PC-3 (cell line): ENCODE data around the gene KRT17. TPM values are rescaled to one million over a fixed set of nuclear protein-coding genes. Genes with fewer than 3 reads are reported as not detected.
A peak's percentile ranks its signal among the peaks of the same experiment; 100 is the strongest.

Experiments used
- ATAC-seq: fragments of 200-7000 bp; cut with Tn5 transposase; 2 replicates; pipeline ENCODE4 v1.9.1; 2020; ENCODE audit warnings: mild to moderate bottlenecking, moderate library complexity
- BruUV-seq: library from RNA; stranded (reverse); fragments of 400-500 nt; replicated peaks from 2 replicates; lab custom pipeline; 2021; lab: Mats Ljungman, UMichigan
- CTCF ChIA-PET: fragments of 300-600 bp; sonication (Branson Sonifier 250); formaldehyde crosslinking; loops from one replicate; lab custom pipeline; 2022; ENCODE audit warnings: antibody characterized with exemption; lab: Charles Lee
- POLR2A ChIA-PET: fragments of 300-600 bp; sonication (Branson Sonifier 250); formaldehyde crosslinking; loops from one replicate; lab custom pipeline; 2022; ENCODE audit warnings: antibody characterized with exemption; ENCODE audit not compliant: unreplicated experiment; lab: Charles Lee
- DNase-seq: peaks from one replicate; pipeline ENCODE4 v3.0.0-alpha.2; 2015
- H2AFZ ChIP-seq: fragments of 300-600 bp; sonication (generic); 2 replicates; pipeline ENCODE4 v1.6.0; 2016; ENCODE audit warnings: antibody characterized with exemption, low read length
- H3F3A ChIP-seq: fragments of 300-600 bp; sonication (generic); one replicate; pipeline ENCODE4 v1.6.0; 2017; ENCODE audit warnings: antibody characterized with exemption, low read length, control low read depth, mild to moderate bottlenecking; ENCODE audit not compliant: unreplicated experiment
- H3K27ac ChIP-seq: fragments of 300-600 bp; sonication (generic); 2 replicates; pipeline ENCODE4 v1.5.1; 2016; ENCODE audit warnings: mild to moderate bottlenecking, low read length
- H3K27me3 ChIP-seq: fragments of 300-600 bp; sonication (generic); 2 replicates; pipeline ENCODE4 v1.6.1; 2016; ENCODE audit warnings: low read length, mixed read lengths
- H3K36me3 ChIP-seq: fragments of 300-600 bp; sonication (generic); 2 replicates; pipeline ENCODE4 v1.6.1; 2016; ENCODE audit warnings: low read depth, mixed run types, low read length, mixed read lengths
- H3K4me1 ChIP-seq: fragments of 300-600 bp; sonication (generic); 2 replicates; pipeline ENCODE4 v1.5.1; 2016; ENCODE audit warnings: low read length; ENCODE audit not compliant: insufficient read depth
- H3K4me2 ChIP-seq: fragments of 300-600 bp; sonication (generic); 2 replicates; pipeline ENCODE4 v1.6.0; 2016; ENCODE audit warnings: low read length
- H3K4me3 ChIP-seq: fragments of 300-600 bp; sonication (generic); 2 replicates; pipeline ENCODE4 v1.5.1; 2016; ENCODE audit warnings: mild to moderate bottlenecking, low read length, mixed read lengths
- H3K79me2 ChIP-seq: fragments of 300-600 bp; sonication (generic); 2 replicates; pipeline ENCODE4 v1.6.1; 2017; ENCODE audit warnings: low read length, mixed read lengths
- H3K9ac ChIP-seq: fragments of 300-600 bp; sonication (generic); 2 replicates; pipeline ENCODE4 v1.6.0; 2016; ENCODE audit warnings: mild to moderate bottlenecking, low read length
- H3K9me2 ChIP-seq: fragments of 300-600 bp; sonication (generic); replicated peaks from 2 replicates; pipeline ENCODE4 v1.6.1; 2016; ENCODE audit warnings: mixed run types, low read length, mixed read lengths
- H3K9me3 ChIP-seq: fragments of 300-600 bp; sonication (generic); 2 replicates; pipeline ENCODE4 v1.6.1; 2016; ENCODE audit warnings: low read length, mixed read lengths
- H4K20me1 ChIP-seq: fragments of 300-600 bp; sonication (generic); 2 replicates; pipeline ENCODE4 v1.6.1; 2016; ENCODE audit warnings: low read length, mixed read lengths
- CTCF ChIP-seq: fragments of 300-600 bp; sonication (generic); conservative IDR thresholded peaks from 2 replicates; pipeline ENCODE4 v1.5.1; 2017; ENCODE audit warnings: antibody characterized with exemption, low read depth, mild to moderate bottlenecking, low read length
- EZH2 ChIP-seq: fragments of 300-600 bp; sonication (generic); IDR thresholded peaks from one replicate; pipeline ENCODE4 v1.6.1; 2017; ENCODE audit warnings: antibody characterized with exemption, mild to moderate bottlenecking, low read length; ENCODE audit not compliant: unreplicated experiment
- EZH2phosphoT487 ChIP-seq: fragments of 300-600 bp; sonication (generic); IDR thresholded peaks from 2 replicates; pipeline ENCODE4 v1.6.1; 2018; ENCODE audit warnings: mild to moderate bottlenecking, antibody characterized with exemption, low read length, borderline replicate concordance
- intact Hi-C: fragments of 100-400 bp; cut with micrococcal nuclease; formaldehyde crosslinking; loops from 2 replicates; pipeline ENCODE4 v1.9.0; 2023
- total RNA-seq: library from RNA; depleted of rRNA; stranded (reverse); fragments of >200 nt; gene quantifications from 2 replicates; pipeline ENCODE4 v1.2.3, GENCODE V29; 2014

KRT17 gene
- total RNA-seq, 1 experiment from 2014 or later = 92.1 TPM

DNA sequence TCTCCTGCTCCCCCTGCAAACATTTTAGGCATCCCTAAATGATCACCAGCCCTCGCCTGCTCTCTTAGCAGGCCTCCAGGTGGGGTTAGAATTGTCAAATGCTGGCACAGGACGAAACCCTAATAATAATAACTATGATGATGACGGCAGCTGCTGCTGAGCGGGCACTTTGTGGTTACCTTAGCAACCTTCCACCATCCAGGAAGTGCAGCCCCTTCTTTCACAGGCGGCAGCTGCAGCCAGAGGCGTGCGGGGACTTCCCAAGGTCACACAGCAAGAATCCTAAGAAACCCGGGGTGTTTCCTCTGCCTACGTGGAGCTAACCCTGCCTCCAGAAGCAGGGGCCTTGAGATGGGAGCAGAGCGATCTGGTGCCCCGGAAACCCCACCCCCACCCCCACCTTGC is 41.9 kb upstream of the KRT17 start:
- peak; percentile 18 for DNase-seq
- H3K27ac ChIP-seq = peak overlapping the region; percentile 42

GRCh38 chr17:41665566-41666236 is 41.3 kb upstream of the KRT17 start:
- peak; percentile 78 for ATAC-seq

More for the DNA sequence above, 41.9 kb upstream of the KRT17 start:
- intact Hi-C loops = loop anchor here (2.0 to 10.0 kb wide), 4 partner anchors 341 to 1044 kb away; no protein-coding TSS in a partner anchor
- H3K36me3 ChIP-seq = no peaks in the 10 kb centered on the region; the same call in 1 of the 2 replicates
- H3K9me3 ChIP-seq = no peaks in the 10 kb centered on the region
- H4K20me1 ChIP-seq = no peaks in the 10 kb centered on the region
- POLR2A ChIA-PET = interaction anchor here (0.7 kb wide), 1 partner anchor 144 kb away, joined by 3 read pairs; no protein-coding TSS in a partner anchor
- BruUV-seq = TSS peak; percentile 67
- TF ChIP-seq CTCF (peak; percentile 9; the same call in 1 of the 2 replicates), EZH2 (no peak)
- H3F3A ChIP-seq = no peaks in the 10 kb centered on the region
- peak overlapping the region; percentile 97 for H2AFZ ChIP-seq
- H3K9me2 ChIP-seq = no peaks in the 10 kb centered on the region
- peaks cover 25% of the 10 kb centered on the region for H3K4me1 ChIP-seq
- H3K4me3 ChIP-seq = peak overlapping the region; percentile 64
- peak overlapping the region; percentile 69 for H3K9ac ChIP-seq
- H3K79me2 ChIP-seq = no peaks in the 10 kb centered on the region
- H3K4me2 ChIP-seq = peak overlapping the region; percentile 95
- H3K27me3 ChIP-seq = no peaks in the 10 kb centered on the region
- CTCF ChIA-PET = interaction anchor here (0.6 to 1.5 kb wide), 6 partner anchors 12 to 860 kb away, joined by 3 to 10 read pairs (median 4); no protein-coding TSS in a partner anchor
- peak; percentile 13 for ATAC-seq

More at GRCh38 chr17:41665566-41666236, 41.3 kb upstream of the KRT17 start:
- Histone ChIP-seq H3K79me2 (no peaks in the 10 kb centered on the region), H3K27ac (peak overlapping the region; percentile 42), H3F3A (no peaks in the 10 kb centered on the region), H3K4me2 (peak overlapping the region; percentile 95), H3K9ac (peak overlapping the region; percentile 69), H4K20me1 (no peaks in the 10 kb centered on the region), H2AFZ (peak overlapping the region; percentile 97), H3K27me3 (no peaks in the 10 kb centered on the region), H3K9me3 (no peaks in the 10 kb centered on the region), H3K9me2 (no peaks in the 10 kb centered on the region), H3K4me3 (peak overlapping the region; percentile 64), H3K36me3 (no peaks in the 10 kb centered on the region; the same call in 1 of the 2 replicates), H3K4me1 (peaks cover 25% of the 10 kb centered on the region)
- intact Hi-C loops = loop anchor here (2.0 to 10.0 kb wide), 4 partner anchors 341 to 1043 kb away; no protein-coding TSS in a partner anchor
- ChIA-PET POLR2A (interaction anchor here (0.5 to 0.7 kb wide), 2 partner anchors 24 to 144 kb away, joined by 3 to 6 read pairs; no protein-coding TSS in a partner anchor), CTCF (interaction anchor here (0.6 to 1.5 kb wide), 8 partner anchors 11 to 859 kb away, joined by 3 to 10 read pairs (median 4); no protein-coding TSS in a partner anchor)
- TF ChIP-seq EZH2 = no peak
- TF ChIP-seq EZH2phosphoT487 = no peak
- peak; percentile 84 for TF ChIP-seq CTCF
- DNase-seq = peak; percentile 86
- BruUV-seq = TSS peak; percentile 33
